Measurements from ENCODE around the gene CLCA4. TPM values are rescaled to one million over a fixed set of nuclear protein-coding genes. Genes with fewer than 3 reads are reported as not detected.

The CLCA4 gene
- total RNA-seq, 1 experiment from 2014 or later = 0.08 TPM

- POLR2A ChIA-PET = no interaction called here
- Histone ChIP-seq H3K9me3 (ENCODE audit: control insufficient read depth, insufficient read depth, low read depth, low read length) (peaks cover 7% of the 10 kb centered on the region; the same call in 1 of the 2 replicates), H3K27me3 (ENCODE audit: control insufficient read depth, insufficient read depth, low read length) (peaks cover 14% of the 10 kb centered on the region), H3K4me3 (ENCODE audit: low read depth in 2 of 2, low read length in 2 of 2) (no peak overlapping the region), H3K4me1 (ENCODE audit: control insufficient read depth, insufficient read depth, low read length) (no peaks in the 10 kb centered on the region), H3K36me3 (ENCODE audit: control insufficient read depth, insufficient read depth, low read length) (no peaks in the 10 kb centered on the region), H3K27ac (ENCODE audit: low read length) (no peak overlapping the region)
- intact Hi-C loops (cut with micrococcal nuclease; ENCODE audit: unreplicated experiment) = no loop called here
- DNase-seq (ENCODE audit: low read depth, low spot score) = no peak
- TF ChIP-seq REST (IDR thresholded peaks at IDR 0.05; ENCODE audit: insufficient read depth in 1 of 2, low read depth in 2 of 2, low read length in 1 of 2) (no peak), POLR2AphosphoS5 (IDR thresholded peaks at IDR 0.05; ENCODE audit: low read depth, low read length) (no peak), SIN3A (IDR thresholded peaks at IDR 0.05; ENCODE audit: borderline replicate concordance, insufficient read depth, low read depth, low read length) (no peak), CTCF (IDR thresholded peaks at IDR 0.05) (no peak), TCF7L2 (IDR thresholded peaks at IDR 0.05; ENCODE audit: low read depth, low read length) (no peak)
- CTCF ChIA-PET = interaction anchor here (0.5 kb wide), 1 partner anchor 16 kb away, joined by 3 read pairs; no protein-coding TSS in a partner anchor
- BruUV-seq (replicated peaks) = no TSS peak
- in situ Hi-C loops (cut with HindIII; ENCODE audit: low pct_unique_long_range_greater_than_20kb, low sequenced_read_pairs) = no loop called here
- ATAC-seq = no peak
Measured at GRCh38 chr1:86520789-86521521, 25.9 kb upstream of the CLCA4 start.

- no TSS peak for BruUV-seq (replicated peaks)
- peaks cover 7% of the 10 kb centered on the region; the same call in 1 of the 2 replicates for H3K9me3 ChIP-seq (ENCODE audit: control insufficient read depth, insufficient read depth, low read depth, low read length)
- in situ Hi-C loops (cut with HindIII; ENCODE audit: low pct_unique_long_range_greater_than_20kb, low sequenced_read_pairs) (no loop called here), intact Hi-C loops (cut with micrococcal nuclease; ENCODE audit: unreplicated experiment) (no loop called here)
- CTCF ChIA-PET = no interaction called here
- ATAC-seq (no peak), DNase-seq (ENCODE audit: low read depth, low spot score) (no peak)
- no peaks in the 10 kb centered on the region for H3K36me3 ChIP-seq (ENCODE audit: control insufficient read depth, insufficient read depth, low read length)
- no peak overlapping the region for H3K27ac ChIP-seq (ENCODE audit: low read length)
- no peaks in the 10 kb centered on the region for H3K4me1 ChIP-seq (ENCODE audit: control insufficient read depth, insufficient read depth, low read length)
- no peak overlapping the region for H3K4me3 ChIP-seq (ENCODE audit: low read depth in 2 of 2, low read length in 2 of 2)
- POLR2A ChIA-PET = no interaction called here
- H3K27me3 ChIP-seq (ENCODE audit: control insufficient read depth, insufficient read depth, low read length) = peaks cover 14% of the 10 kb centered on the region
- TF ChIP-seq POLR2AphosphoS5 (IDR thresholded peaks at IDR 0.05; ENCODE audit: low read depth, low read length) (no peak), TCF7L2 (IDR thresholded peaks at IDR 0.05; ENCODE audit: low read depth, low read length) (no peak), REST (IDR thresholded peaks at IDR 0.05; ENCODE audit: insufficient read depth in 1 of 2, low read depth in 2 of 2, low read length in 1 of 2) (no peak), CTCF (IDR thresholded peaks at IDR 0.05) (no peak), SIN3A (IDR thresholded peaks at IDR 0.05; ENCODE audit: borderline replicate concordance, insufficient read depth, low read depth, low read length) (no peak)
Measured at GRCh38 chr1:86521522-86521891, 25.4 kb upstream of the CLCA4 start.
